K562 (cell line): Measurements from ENCODE around the gene OR2V1. TPM values are rescaled to one million over a fixed set of nuclear protein-coding genes. Genes with fewer than 3 reads are reported as not detected.
"Not testable (repeated sequence)": the region's sequence is repeated elsewhere in the genome, so short reads cannot be mapped to it uniquely, and the experiment has no call there.

Experiments
- ATF1 ChIP-seq, 2 experiments: fragments of 450-650 bp in 1 of 2; IDR thresholded peaks; 2 replicates each; pipeline ENCODE4 v1.6.1; 2016; ENCODE audit warnings: missing compliant biosample characterization in 1 of 2, missing genetic modification characterization in 1 of 2
- DMBX1 ChIP-seq: fragments of 250-450 bp; sonication (Bioruptor Pico); IDR thresholded peaks from 2 replicates; pipeline ENCODE4 v1.8.0; 2022; ENCODE audit warnings: inconsistent platforms, mild to moderate bottlenecking, moderate library complexity, borderline replicate concordance
- HNRNPL ChIP-seq: fragments of 200-400 bp; formaldehyde crosslinking; IDR thresholded peaks from 2 replicates; pipeline ENCODE4 v1.6.1; 2017; ENCODE audit warnings: low read depth, mild to moderate bottlenecking, low read length
- L3MBTL2 ChIP-seq: fragments of 450-650 bp; IDR thresholded peaks from 2 replicates; pipeline ENCODE4 v1.6.1; 2016; ENCODE audit warnings: mild to moderate bottlenecking, moderate library complexity
- RBFOX2 ChIP-seq: fragments of 200-400 bp; formaldehyde crosslinking; IDR thresholded peaks from 2 replicates; pipeline ENCODE4 v1.6.1; 2017; ENCODE audit warnings: low read depth, mild to moderate bottlenecking, low read length, moderate library complexity
- SP1 ChIP-seq: sonication (generic); formaldehyde crosslinking; IDR thresholded peaks from 2 replicates; pipeline ENCODE4 v1.8.1; 2022; ENCODE audit warnings: mild to moderate bottlenecking, missing genetic modification reagents
- polyA plus RNA-seq, 8 experiments: library from polyadenylated mRNA; depleted of rRNA in 4 of 8; stranded (reverse) in 5 of 8; unstranded in 3 of 8; fragments of >200 nt; fragmentation: Nextera tagmentation in 2 of 8; fragmentation: Illumina TruSeq in 1 of 8; extraction: Ambion mirVana in 2 of 8; extraction: Trizol in 1 of 8; gene quantifications; 2 replicates each; pipeline versions ENCODE4 v1.2.1 to v1.2.3, GENCODE V29; 2011 to 2014; ENCODE audit warnings: inconsistent platforms in 1 of 8, missing spikeins in 1 of 8
- total RNA-seq, 7 experiments: library from RNA; depleted of rRNA in 6 of 7; stranded (reverse); fragments of >200 nt in 6 of 7; fragmentation: Illumina TruSeq in 2 of 7; extraction: Trizol in 2 of 7; gene quantifications; 2 replicates each; pipeline versions ENCODE4 v1.2.1 to v1.2.3, GENCODE V29; 2011 to 2021; ENCODE audit warnings: low replicate concordance in 1 of 7
- TF ChIP-seq, protein P1 (sequence below): fragments of 450-650 bp; IDR thresholded peaks from 2 replicates; pipeline ENCODE4 v1.6.1; 2016; ENCODE audit warnings: mild to moderate bottlenecking, moderate library complexity
- TF ChIP-seq, protein P2 (sequence below): fragments of 450-650 bp; formaldehyde crosslinking; conservative IDR thresholded peaks from 2 replicates; pipeline ENCODE4 v1.4.0; 2022; ENCODE audit warnings: mild to moderate bottlenecking, missing genetic modification characterization
- TF ChIP-seq, protein P3 (sequence below), 2 experiments: fragments of 450-650 bp in 1 of 2; IDR thresholded peaks; 2 replicates each; pipeline ENCODE4 v1.6.1; 2011 to 2017; ENCODE audit warnings: low read depth in 2 of 2, antibody characterized with exemption in 1 of 2, borderline replicate concordance in 1 of 2, low read length in 1 of 2, mild to moderate bottlenecking in 1 of 2, mixed read lengths in 1 of 2; ENCODE audit not compliant: control insufficient read depth in 1 of 2

Gene OR2V1
- total and polyA plus RNA-seq, 9 of the 15 experiments (the other 6 are each of a cell fraction or from before 2014, with no cell fraction given) = 0.04 to 0.28 (median 0.15) TPM; not detected in 5

DNA sequence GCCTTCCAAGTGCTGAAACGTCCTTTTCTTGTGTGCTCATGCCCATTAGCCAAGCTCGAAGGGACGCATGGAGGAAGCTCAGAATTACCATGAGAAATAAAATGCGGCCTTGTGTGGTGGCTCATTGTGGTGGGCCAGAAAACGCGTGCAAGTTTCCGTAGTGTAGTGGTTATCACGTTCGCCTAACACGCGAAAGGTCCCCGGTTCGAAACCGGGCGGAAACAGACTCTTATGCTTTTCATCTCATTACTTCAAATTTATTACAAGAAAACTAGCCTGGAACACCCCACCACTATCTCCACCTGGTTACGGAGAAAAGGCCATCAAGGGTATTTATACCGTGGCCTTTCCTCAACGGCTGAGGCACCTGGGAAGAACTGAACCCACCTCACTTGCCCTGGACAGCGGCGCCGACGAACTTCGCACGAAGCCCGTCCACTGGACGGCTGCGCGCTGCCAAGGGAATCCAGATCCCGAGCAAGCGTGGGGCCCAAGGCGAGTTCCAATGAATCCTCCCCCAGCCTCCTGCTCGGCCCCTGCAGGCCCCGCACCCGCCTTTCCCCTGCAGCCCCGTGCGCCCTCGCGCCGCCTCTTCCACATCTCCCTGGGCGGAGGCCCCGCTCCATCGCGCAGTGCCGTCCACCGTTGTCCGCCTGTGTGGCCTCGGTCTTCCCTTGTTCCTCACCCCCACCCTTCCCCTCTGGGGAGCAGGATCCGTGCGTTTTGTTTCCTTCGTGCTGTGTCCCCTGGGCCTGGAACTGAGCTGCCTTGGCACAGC lies 38.7 kb upstream of the OR2V1 start (continued):
- TF ChIP-seq, protein P1, sequence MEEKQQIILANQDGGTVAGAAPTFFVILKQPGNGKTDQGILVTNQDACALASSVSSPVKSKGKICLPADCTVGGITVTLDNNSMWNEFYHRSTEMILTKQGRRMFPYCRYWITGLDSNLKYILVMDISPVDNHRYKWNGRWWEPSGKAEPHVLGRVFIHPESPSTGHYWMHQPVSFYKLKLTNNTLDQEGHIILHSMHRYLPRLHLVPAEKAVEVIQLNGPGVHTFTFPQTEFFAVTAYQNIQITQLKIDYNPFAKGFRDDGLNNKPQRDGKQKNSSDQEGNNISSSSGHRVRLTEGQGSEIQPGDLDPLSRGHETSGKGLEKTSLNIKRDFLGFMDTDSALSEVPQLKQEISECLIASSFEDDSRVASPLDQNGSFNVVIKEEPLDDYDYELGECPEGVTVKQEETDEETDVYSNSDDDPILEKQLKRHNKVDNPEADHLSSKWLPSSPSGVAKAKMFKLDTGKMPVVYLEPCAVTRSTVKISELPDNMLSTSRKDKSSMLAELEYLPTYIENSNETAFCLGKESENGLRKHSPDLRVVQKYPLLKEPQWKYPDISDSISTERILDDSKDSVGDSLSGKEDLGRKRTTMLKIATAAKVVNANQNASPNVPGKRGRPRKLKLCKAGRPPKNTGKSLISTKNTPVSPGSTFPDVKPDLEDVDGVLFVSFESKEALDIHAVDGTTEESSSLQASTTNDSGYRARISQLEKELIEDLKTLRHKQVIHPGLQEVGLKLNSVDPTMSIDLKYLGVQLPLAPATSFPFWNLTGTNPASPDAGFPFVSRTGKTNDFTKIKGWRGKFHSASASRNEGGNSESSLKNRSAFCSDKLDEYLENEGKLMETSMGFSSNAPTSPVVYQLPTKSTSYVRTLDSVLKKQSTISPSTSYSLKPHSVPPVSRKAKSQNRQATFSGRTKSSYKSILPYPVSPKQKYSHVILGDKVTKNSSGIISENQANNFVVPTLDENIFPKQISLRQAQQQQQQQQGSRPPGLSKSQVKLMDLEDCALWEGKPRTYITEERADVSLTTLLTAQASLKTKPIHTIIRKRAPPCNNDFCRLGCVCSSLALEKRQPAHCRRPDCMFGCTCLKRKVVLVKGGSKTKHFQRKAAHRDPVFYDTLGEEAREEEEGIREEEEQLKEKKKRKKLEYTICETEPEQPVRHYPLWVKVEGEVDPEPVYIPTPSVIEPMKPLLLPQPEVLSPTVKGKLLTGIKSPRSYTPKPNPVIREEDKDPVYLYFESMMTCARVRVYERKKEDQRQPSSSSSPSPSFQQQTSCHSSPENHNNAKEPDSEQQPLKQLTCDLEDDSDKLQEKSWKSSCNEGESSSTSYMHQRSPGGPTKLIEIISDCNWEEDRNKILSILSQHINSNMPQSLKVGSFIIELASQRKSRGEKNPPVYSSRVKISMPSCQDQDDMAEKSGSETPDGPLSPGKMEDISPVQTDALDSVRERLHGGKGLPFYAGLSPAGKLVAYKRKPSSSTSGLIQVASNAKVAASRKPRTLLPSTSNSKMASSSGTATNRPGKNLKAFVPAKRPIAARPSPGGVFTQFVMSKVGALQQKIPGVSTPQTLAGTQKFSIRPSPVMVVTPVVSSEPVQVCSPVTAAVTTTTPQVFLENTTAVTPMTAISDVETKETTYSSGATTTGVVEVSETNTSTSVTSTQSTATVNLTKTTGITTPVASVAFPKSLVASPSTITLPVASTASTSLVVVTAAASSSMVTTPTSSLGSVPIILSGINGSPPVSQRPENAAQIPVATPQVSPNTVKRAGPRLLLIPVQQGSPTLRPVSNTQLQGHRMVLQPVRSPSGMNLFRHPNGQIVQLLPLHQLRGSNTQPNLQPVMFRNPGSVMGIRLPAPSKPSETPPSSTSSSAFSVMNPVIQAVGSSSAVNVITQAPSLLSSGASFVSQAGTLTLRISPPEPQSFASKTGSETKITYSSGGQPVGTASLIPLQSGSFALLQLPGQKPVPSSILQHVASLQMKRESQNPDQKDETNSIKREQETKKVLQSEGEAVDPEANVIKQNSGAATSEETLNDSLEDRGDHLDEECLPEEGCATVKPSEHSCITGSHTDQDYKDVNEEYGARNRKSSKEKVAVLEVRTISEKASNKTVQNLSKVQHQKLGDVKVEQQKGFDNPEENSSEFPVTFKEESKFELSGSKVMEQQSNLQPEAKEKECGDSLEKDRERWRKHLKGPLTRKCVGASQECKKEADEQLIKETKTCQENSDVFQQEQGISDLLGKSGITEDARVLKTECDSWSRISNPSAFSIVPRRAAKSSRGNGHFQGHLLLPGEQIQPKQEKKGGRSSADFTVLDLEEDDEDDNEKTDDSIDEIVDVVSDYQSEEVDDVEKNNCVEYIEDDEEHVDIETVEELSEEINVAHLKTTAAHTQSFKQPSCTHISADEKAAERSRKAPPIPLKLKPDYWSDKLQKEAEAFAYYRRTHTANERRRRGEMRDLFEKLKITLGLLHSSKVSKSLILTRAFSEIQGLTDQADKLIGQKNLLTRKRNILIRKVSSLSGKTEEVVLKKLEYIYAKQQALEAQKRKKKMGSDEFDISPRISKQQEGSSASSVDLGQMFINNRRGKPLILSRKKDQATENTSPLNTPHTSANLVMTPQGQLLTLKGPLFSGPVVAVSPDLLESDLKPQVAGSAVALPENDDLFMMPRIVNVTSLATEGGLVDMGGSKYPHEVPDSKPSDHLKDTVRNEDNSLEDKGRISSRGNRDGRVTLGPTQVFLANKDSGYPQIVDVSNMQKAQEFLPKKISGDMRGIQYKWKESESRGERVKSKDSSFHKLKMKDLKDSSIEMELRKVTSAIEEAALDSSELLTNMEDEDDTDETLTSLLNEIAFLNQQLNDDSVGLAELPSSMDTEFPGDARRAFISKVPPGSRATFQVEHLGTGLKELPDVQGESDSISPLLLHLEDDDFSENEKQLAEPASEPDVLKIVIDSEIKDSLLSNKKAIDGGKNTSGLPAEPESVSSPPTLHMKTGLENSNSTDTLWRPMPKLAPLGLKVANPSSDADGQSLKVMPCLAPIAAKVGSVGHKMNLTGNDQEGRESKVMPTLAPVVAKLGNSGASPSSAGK = peak; percentile 78
- peak; percentile 76 for TF ChIP-seq SP1 (CRISPR knock-in tag)
- peak; percentile 89 for TF ChIP-seq L3MBTL2
- peak; percentile 48; the same call in 1 of the 2 replicates for TF ChIP-seq DMBX1 (CRISPR knock-in tag)
- TF ChIP-seq HNRNPL = 0 out of 2 replicates have a peak, but pooled peaks have one; percentile 28
- TF ChIP-seq RBFOX2 = peak; percentile 51
- not testable (repeated sequence) for TF ChIP-seq ATF1 (CRISPR knock-in tag; IDR thresholded peaks at IDR 0.05)
- TF ChIP-seq ATF1 (tag; IDR thresholded peaks at IDR 0.05) = peak; percentile 36
- TF ChIP-seq, protein P2, sequence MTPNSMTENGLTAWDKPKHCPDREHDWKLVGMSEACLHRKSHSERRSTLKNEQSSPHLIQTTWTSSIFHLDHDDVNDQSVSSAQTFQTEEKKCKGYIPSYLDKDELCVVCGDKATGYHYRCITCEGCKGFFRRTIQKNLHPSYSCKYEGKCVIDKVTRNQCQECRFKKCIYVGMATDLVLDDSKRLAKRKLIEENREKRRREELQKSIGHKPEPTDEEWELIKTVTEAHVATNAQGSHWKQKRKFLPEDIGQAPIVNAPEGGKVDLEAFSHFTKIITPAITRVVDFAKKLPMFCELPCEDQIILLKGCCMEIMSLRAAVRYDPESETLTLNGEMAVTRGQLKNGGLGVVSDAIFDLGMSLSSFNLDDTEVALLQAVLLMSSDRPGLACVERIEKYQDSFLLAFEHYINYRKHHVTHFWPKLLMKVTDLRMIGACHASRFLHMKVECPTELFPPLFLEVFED (CRISPR knock-in tag) = peak; percentile 54; the same call in 1 of the 2 replicates
- TF ChIP-seq, protein P3, sequence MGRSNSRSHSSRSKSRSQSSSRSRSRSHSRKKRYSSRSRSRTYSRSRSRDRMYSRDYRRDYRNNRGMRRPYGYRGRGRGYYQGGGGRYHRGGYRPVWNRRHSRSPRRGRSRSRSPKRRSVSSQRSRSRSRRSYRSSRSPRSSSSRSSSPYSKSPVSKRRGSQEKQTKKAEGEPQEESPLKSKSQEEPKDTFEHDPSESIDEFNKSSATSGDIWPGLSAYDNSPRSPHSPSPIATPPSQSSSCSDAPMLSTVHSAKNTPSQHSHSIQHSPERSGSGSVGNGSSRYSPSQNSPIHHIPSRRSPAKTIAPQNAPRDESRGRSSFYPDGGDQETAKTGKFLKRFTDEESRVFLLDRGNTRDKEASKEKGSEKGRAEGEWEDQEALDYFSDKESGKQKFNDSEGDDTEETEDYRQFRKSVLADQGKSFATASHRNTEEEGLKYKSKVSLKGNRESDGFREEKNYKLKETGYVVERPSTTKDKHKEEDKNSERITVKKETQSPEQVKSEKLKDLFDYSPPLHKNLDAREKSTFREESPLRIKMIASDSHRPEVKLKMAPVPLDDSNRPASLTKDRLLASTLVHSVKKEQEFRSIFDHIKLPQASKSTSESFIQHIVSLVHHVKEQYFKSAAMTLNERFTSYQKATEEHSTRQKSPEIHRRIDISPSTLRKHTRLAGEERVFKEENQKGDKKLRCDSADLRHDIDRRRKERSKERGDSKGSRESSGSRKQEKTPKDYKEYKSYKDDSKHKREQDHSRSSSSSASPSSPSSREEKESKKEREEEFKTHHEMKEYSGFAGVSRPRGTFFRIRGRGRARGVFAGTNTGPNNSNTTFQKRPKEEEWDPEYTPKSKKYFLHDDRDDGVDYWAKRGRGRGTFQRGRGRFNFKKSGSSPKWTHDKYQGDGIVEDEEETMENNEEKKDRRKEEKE (IDR thresholded peaks at IDR 0.05; ENCODE audit: borderline replicate concordance in 1 of 2, control insufficient read depth in 1 of 2, low read depth in 2 of 2, low read length in 1 of 2) = 0 out of 4 replicates have a peak, but pooled peaks of 1 of the 2 experiments have one; percentile 52
